Small intestine (tissue), 7 donors: ENCODE data around the gene PTPRG. TPM values are rescaled to one million over a fixed set of nuclear protein-coding genes. Genes with fewer than 3 reads are reported as not detected.

ENCODE experiments used
- DNase-seq, 2 donors: peaks; one replicate each; pipeline versions ENCODE4 v3.0.0 to v3.0.0-alpha.2; 2013
- FAIRE-seq: peaks from 2 replicates; lab custom pipeline; 2012; peaks lifted over from hg19 to GRCh38; lab: Jason Lieb, UNC
- H3K27ac ChIP-seq, 3 donors: one replicate each; pipeline ENCODE4 v1.5.1; 2013; ENCODE audit warnings: low read length in 2 of 3, mild to moderate bottlenecking in 2 of 3, control low read depth in 1 of 3, inconsistent platforms in 1 of 3, low read depth in 1 of 3, moderate library complexity in 1 of 3
- H3K27me3 ChIP-seq, 3 donors: one replicate each; pipeline ENCODE4 v1.6.1; 2013; ENCODE audit warnings: low read length in 3 of 3, inconsistent platforms in 1 of 3; ENCODE audit not compliant: control insufficient read depth in 3 of 3, insufficient read depth in 3 of 3
- H3K36me3 ChIP-seq, 3 donors: one replicate each; pipeline ENCODE4 v1.6.1; 2013; ENCODE audit warnings: low read length in 3 of 3, inconsistent platforms in 1 of 3, low read depth in 1 of 3, mild to moderate bottlenecking in 1 of 3, moderate library complexity in 1 of 3; ENCODE audit not compliant: control insufficient read depth in 3 of 3, insufficient read depth in 2 of 3
- H3K4me1 ChIP-seq, 3 donors: one replicate each; pipeline ENCODE4 v1.6.1; 2013; ENCODE audit warnings: low read length in 2 of 3, inconsistent platforms in 1 of 3, low read depth in 1 of 3, mild to moderate bottlenecking in 1 of 3, moderate library complexity in 1 of 3; ENCODE audit not compliant: control insufficient read depth in 3 of 3, insufficient read depth in 2 of 3
- H3K4me3 ChIP-seq, 3 donors: one replicate each; pipeline ENCODE4 v1.5.1; 2013; ENCODE audit warnings: low read length in 3 of 3, control low read depth in 1 of 3, inconsistent platforms in 1 of 3, low read depth in 1 of 3, mild to moderate bottlenecking in 1 of 3, moderate library complexity in 1 of 3
- H3K9me3 ChIP-seq, 2 donors: one replicate each; pipeline ENCODE4 v1.6.1; 2013; ENCODE audit warnings: low read depth in 1 of 2, low read length in 1 of 2; ENCODE audit not compliant: control insufficient read depth in 2 of 2, insufficient read depth in 1 of 2
- WGBS, 3 donors: extraction: QIAGEN DNeasy Blood & Tissue Kit; methylation state at CpG; one replicate each; pipeline ENCODE4 v1.1.7; 2013; 5-methylcytosine and 5-hydroxymethylcytosine counted together
- polyA plus RNA-seq, 4 donors: library from polyadenylated mRNA; stranded (reverse) in 3 of 4; unstranded in 1 of 4; fragments of 200-250 nt in 3 of 4; fragments of 120-200 nt in 1 of 4; gene quantifications; one replicate each; pipeline versions ENCODE4 v1.2.1 to v1.2.3, GENCODE V29; 2013
- donor health status: healthy with polysubstance abuse.
- donor health status: control.
- donor health status: control.
- donor health status: Bipolar disorder and iron deficiency.
- donor health status: healthy.

The PTPRG gene
- polyA plus RNA-seq, 4 donors = 0.81 to 18.3 (median 5.6) TPM

DNA sequence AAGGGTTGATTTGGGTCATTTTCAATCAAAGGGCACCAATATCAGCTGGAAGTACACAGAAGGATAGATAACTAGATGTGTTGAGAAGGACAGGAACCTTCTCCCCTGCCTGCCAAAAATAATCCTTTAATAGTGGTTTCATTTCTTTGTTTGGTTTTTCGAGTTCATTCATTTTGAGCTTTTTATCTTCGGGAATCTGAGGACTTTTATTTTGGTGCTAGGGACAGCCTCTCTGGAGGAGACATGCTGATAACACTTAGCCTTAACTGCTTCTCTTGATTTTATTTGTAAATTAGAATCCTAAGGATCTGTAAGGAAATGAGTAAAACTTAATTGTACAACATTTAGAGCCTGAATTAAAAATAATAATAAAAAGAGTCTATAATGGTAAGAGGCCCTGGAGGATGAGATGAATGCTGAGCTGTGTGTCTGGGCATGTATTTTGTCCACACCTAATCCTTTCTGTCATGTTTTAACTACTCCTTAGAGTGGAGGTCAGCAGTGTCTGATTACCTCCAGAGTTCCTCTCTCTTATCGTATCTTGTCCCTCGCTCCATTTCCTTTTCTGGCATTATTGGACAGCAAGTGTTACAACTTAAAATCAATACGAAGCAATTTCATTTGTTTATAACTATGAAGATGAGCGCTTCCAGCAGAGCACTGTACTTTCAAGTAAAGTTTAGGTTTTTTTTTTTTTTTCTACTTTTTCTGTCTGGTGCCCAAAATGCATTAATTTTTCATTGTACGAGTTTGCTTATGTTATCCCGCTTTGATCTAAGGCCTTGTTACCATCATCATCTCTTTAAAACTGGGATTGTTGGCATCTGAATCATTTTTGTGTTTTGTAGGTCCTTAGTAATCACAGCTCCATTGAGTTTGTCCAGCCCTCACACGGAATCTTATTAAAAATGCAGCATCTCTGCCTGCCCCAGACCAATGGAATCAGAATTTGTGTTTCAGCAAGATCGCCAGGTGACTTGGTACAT lies 22.8 kb downstream of the PTPRG start:
- Histone ChIP-seq H3K4me1 (peaks cover 0 to 3% (median 0%) of the 10 kb centered on the region in 3 donors), H3K4me3 (no peak overlapping the region), H3K27me3 (no peaks in the 10 kb centered on the region), H3K9me3 (no peaks in the 10 kb centered on the region), H3K36me3 (peaks cover 0 to 2% (median 0%) of the 10 kb centered on the region in 3 donors), H3K27ac (no peak overlapping the region)
- DNase-seq (no peak), FAIRE-seq (no peak)
- WGBS, 3 donors = 71 to 84% (median 83%) methylated on average over 10 of the region's 10 CpGs

DNA sequence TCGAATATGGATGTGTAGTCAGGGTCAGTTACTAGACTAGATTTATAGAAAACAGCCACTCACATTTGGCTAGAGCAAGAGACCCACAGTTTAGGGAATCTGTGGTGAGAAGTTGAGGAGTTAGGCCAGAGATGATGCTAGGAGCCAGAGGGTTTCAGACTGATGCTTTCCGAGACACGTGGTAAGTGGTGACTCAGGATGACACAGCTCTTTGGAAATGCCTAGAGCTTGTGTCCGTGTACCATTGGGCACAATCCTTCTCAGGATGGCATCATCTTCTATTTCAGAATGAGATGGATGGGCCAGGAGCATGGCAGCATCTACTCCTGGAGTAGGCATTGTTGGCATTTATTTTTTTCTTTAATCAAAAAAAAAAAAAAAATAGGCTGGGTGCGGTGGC lies 28.5 kb downstream of the PTPRG start:
- H3K36me3 ChIP-seq = peaks cover 0 to 2% (median 0%) of the 10 kb centered on the region in 3 donors
- H3K4me1 ChIP-seq = no peaks in the 10 kb centered on the region
- H3K27ac ChIP-seq = no peak overlapping the region
- no peaks in the 10 kb centered on the region for H3K9me3 ChIP-seq
- H3K4me3 ChIP-seq = no peak overlapping the region
- 80 to 97% (median 87%) methylated on average over 5 of the region's 5 CpGs for WGBS, 3 donors
- FAIRE-seq (no peak), DNase-seq (no peak)
- H3K27me3 ChIP-seq = no peaks in the 10 kb centered on the region

DNA sequence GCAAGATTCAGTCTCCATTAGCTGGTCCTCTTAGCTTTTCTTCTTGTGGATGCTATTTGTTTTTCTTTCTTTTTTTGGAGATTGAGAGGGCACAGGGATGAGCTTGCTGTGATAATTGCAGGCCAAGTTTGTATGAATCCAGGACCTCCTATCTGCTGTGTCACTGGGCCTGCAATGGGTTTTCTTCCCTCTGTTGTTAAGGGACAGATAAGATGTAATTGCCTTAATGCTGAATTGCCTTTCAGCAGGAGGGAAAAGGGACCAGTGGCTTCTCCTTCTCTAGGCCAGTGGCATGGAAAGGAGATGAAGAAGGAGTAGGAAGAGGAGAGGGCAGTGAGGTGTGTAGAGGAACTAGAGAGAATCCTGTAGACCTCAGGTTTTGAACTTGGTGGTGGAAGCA lies 29.9 kb downstream of the PTPRG start:
- no peak for FAIRE-seq

DNA sequence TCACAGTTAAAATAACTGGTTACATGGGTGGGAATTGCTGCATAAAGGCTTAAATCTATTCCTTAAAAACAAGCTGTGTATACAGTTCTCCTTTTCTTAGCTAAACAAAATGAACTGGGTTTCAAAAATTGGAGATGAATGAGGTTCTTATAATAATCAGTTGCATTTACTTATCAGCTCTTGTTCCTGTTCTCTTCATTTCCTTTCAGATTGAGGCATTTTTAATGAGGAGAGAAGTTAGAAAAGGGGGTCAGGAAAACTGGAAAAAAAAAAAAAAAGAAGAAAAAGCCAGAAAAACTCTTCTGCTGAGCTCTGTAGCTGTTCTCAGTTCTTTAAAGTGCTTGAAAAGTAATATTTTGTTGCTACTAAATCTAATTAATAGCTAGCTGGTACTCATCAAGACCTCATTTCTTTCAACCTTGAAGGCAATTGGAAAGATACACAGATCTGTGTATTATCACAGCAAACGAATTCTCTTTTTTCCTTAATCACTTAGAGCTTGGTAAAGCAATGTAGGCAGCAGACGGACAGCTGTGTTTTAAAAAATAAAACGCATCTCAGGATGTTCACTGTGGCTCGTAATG lies 32.2 kb downstream of the PTPRG start:
- Histone ChIP-seq H3K9me3 (no peaks in the 10 kb centered on the region), H3K36me3 (no peaks in the 10 kb centered on the region), H3K27ac (no peak overlapping the region), H3K4me1 (no peaks in the 10 kb centered on the region), H3K4me3 (no peak overlapping the region), H3K27me3 (no peaks in the 10 kb centered on the region)
- WGBS, 3 donors = 75 to 85% (median 80%) methylated on average over 4 of the region's 4 CpGs
- DNase-seq = no peak
- FAIRE-seq = no peak

More for the DNA sequence above, 29.9 kb downstream of the PTPRG start:
- Histone ChIP-seq H3K4me1 (no peaks in the 10 kb centered on the region), H3K4me3 (no peak overlapping the region), H3K27me3 (no peaks in the 10 kb centered on the region), H3K36me3 (peaks cover 0 to 2% (median 0%) of the 10 kb centered on the region in 3 donors), H3K9me3 (no peaks in the 10 kb centered on the region), H3K27ac (no peak overlapping the region)
- no peak for DNase-seq

DNA sequence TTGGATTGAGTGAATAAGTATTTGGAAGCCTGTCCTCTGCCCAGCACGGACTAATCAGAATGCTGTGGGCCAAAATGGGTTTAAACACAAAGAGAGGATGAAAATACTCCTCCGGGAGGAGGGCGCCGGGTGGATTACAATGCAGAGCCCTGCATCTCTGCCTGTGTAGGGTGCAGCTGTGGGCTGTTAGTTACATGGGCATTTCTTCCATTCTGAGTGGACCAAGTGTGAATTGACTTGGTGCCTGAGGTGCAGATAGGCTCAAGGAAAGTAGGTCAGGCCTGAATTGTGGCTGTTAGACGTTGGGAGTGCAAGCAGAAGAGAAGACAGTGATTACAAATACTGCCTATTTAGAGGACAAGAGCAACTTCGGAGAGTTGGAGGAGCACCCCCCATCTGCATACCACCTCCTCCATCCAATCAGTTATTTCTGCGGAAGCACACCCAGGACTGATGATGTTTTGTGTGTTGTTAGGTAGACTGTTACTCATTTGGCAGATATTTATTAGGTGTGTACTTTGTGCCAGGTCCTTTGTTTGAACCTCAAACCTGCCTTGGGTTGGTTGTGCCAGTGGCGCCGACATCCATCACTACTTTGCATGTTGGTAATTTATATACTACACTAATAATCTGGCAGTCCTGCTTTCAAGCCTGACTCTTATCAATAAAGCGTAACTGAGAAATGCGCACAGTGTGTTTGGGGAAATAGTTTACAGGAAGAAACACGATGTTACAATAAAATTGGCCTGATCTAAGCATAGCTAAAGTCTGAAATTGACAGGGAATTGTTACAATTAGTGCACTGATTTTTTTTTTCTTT lies 33.0 kb downstream of the PTPRG start:
- Histone ChIP-seq H3K36me3 (no peaks in the 10 kb centered on the region), H3K4me1 (no peaks in the 10 kb centered on the region), H3K4me3 (no peak overlapping the region), H3K9me3 (no peaks in the 10 kb centered on the region), H3K27me3 (no peaks in the 10 kb centered on the region), H3K27ac (no peak overlapping the region)
- peak in 1 of 2 donors; percentile 24 for DNase-seq
- 74 to 86% (median 78%) methylated on average over 12 of the region's 12 CpGs for WGBS, 3 donors
- no peak for FAIRE-seq

DNA sequence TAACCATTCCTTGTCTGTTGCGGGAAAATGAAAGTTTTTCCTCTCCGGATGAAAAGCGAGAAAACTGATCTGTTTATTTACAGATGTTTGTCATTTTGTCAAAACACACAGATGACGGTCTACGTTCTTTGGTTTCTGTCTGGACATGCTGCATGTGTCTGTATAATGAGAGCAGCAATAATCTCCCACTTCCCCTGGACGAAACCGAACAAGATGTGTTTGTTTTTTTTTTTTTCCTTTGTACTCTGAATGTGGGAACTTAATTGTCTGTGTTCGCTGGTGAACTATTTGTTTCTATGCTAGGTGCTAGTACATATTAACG lies 33.6 kb downstream of the PTPRG start:
- no peak overlapping the region for H3K4me3 ChIP-seq
- no peak for FAIRE-seq
- no peaks in the 10 kb centered on the region for H3K4me1 ChIP-seq
- DNase-seq = no peak
- no peaks in the 10 kb centered on the region for H3K36me3 ChIP-seq
- H3K9me3 ChIP-seq = no peaks in the 10 kb centered on the region
- no peak overlapping the region for H3K27ac ChIP-seq
- WGBS, 3 donors = 57 to 79% (median 77%) methylated on average over 9 of the region's 9 CpGs
- no peaks in the 10 kb centered on the region for H3K27me3 ChIP-seq

DNA sequence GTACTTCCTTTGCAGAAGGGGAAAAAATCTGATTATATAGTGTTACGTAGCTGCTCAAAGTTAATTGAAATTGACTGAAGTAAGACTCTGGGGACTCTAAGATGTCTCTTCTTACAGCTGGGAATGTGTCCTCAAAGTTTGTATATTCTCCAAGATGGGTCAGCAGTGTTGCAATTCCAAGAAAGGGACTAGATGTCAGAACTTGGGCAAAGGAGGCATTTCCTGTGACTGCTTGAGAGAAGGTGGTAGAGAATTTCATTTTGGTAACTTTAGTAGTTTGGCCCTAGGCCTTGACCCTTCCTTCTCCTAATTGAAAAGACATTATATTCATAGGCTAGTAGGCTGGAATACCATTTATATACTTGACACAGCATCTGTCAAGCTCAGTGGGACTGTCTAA lies 33.9 kb downstream of the PTPRG start:
- DNase-seq (no peak), FAIRE-seq (no peak)
- no peak overlapping the region for H3K4me3 ChIP-seq
- no peaks in the 10 kb centered on the region for H3K4me1 ChIP-seq
- WGBS, 3 donors = 0 to 44% (median 7%) methylated on average over 1 of the region's 1 CpG
- no peaks in the 10 kb centered on the region for H3K36me3 ChIP-seq
- H3K9me3 ChIP-seq = no peaks in the 10 kb centered on the region
- no peaks in the 10 kb centered on the region for H3K27me3 ChIP-seq
- H3K27ac ChIP-seq = no peak overlapping the region

DNA sequence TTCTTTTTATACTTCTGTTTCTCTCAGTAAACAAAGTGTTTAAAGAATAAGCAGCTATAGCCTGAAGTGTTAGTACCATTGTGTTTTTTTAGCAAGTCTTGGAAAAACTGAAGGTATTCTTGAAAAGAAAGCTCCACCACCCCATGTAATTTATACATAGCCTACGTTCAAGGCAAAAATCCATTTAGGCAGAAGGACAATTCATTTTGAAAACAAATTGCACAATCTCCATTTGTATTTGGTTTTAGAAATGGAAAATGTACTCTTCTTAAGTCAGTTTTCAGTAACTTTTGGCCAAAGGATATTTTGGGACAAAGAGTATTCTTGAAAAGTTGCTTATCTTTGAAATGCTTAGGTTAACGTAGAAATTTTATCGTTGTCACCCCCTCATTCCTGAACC lies 34.5 kb downstream of the PTPRG start:
- no peak overlapping the region for H3K4me3 ChIP-seq
- DNase-seq = no peak
- H3K27ac ChIP-seq = no peak overlapping the region
- no peaks in the 10 kb centered on the region for H3K36me3 ChIP-seq
- H3K9me3 ChIP-seq = no peaks in the 10 kb centered on the region
- no peaks in the 10 kb centered on the region for H3K4me1 ChIP-seq
- no peak for FAIRE-seq
- H3K27me3 ChIP-seq = no peaks in the 10 kb centered on the region
- 85 to 90% (median 88%) methylated on average over 3 of the region's 3 CpGs for WGBS, 3 donors
